Mucosa of descending colon (tissue), 3 donors: ENCODE measurements around the gene SLC39A9. TPM values are rescaled to one million over a fixed set of nuclear protein-coding genes. Genes with fewer than 3 reads are reported as not detected.

Source experiments
- ATAC-seq: fragments of 200-7000 bp; cut with Tn5 transposase; one replicate; pipeline ENCODE4 v1.9.1; 2020; ENCODE audit warnings: mild to moderate bottlenecking, moderate library complexity
- DNase-seq, 3 donors: peaks; one replicate each; pipeline ENCODE4 v3.0.0-alpha.2; 2020
- H3K36me3 ChIP-seq: fragments of 200-600 bp; one replicate; pipeline ENCODE4 v1.8.0; 2021; ENCODE audit warnings: low read depth, mild to moderate bottlenecking
- H3K4me1 ChIP-seq: fragments of 200-600 bp; one replicate; pipeline ENCODE4 v1.8.0; 2021; ENCODE audit warnings: low read depth, mild to moderate bottlenecking
- H3K4me3 ChIP-seq: fragments of 200-600 bp; one replicate; pipeline ENCODE4 v1.8.0; 2021; ENCODE audit warnings: mild to moderate bottlenecking
- H3K9me3 ChIP-seq: fragments of 200-600 bp; one replicate; pipeline ENCODE4 v1.8.0; 2021; ENCODE audit warnings: mild to moderate bottlenecking
- CTCF ChIP-seq: fragments of 200-600 bp; IDR thresholded peaks from one replicate; pipeline ENCODE4 v1.8.0; 2022; ENCODE audit warnings: antibody characterized with exemption, mild to moderate bottlenecking
- intact Hi-C, 2 donors: fragments of 100-400 bp; cut with DNase I in 1 of 2; cut with micrococcal nuclease in 1 of 2; formaldehyde crosslinking; loops; one replicate each; pipeline versions ENCODE4 v1.11.0 to v1.11.1; 2022; cut with DNase I, micrococcal nuclease
- total RNA-seq, 3 donors: library from RNA; stranded (reverse); fragmentation: NEBNext Ultra II Directional in 2 of 3; extraction: Animal tissue kit (Norgen Biotek cat#: 25700) in 2 of 3; gene quantifications; one replicate each; pipeline versions ENCODE4 v1.2.1 to v1.2.4, GENCODE V29; 2021 to 2023
- donor health status: DM: no; HTN: no; CAD: no; lungs with moderate emphysema.
- donor health status: DM: no; HTN: no; CAD: no.
- donor health status: DM: no; HTN: yes; CAD: no.

The SLC39A9 gene
- total RNA-seq, 3 donors from 2014 or later: 52.5 to 82.9 (median 78.5) TPM

- TF ChIP-seq CTCF: no peak
- no peaks in the 10 kb centered on the region for H3K9me3 ChIP-seq
- no peaks in the 10 kb centered on the region for H3K4me1 ChIP-seq
- H3K4me3 ChIP-seq: no peak overlapping the region
- H3K36me3 ChIP-seq: no peaks in the 10 kb centered on the region
- peak in 1 of 3 donors; percentile 9 for DNase-seq
- ATAC-seq: no peak
- intact Hi-C loops: no loop called here
Measured at GRCh38 chr14:69428289-69428998, 30.0 kb downstream of the SLC39A9 start.

- ATAC-seq: no peak
- TF ChIP-seq CTCF: no peak
Measured at GRCh38 chr14:69429643-69430042, 31.2 kb downstream of the SLC39A9 start.

GRCh38 chr14:69430306-69430939, 31.9 kb downstream of the SLC39A9 start:
- Histone ChIP-seq H3K4me3 (no peak overlapping the region), H3K4me1 (no peaks in the 10 kb centered on the region), H3K9me3 (no peaks in the 10 kb centered on the region), H3K36me3 (no peaks in the 10 kb centered on the region)
- intact Hi-C loops: no loop called here
- DNase-seq: no peak
- no peak for ATAC-seq
- no peak for TF ChIP-seq CTCF

More at GRCh38 chr14:69429643-69430042, 31.2 kb downstream of the SLC39A9 start:
- H3K36me3 ChIP-seq: no peaks in the 10 kb centered on the region
- H3K9me3 ChIP-seq: no peaks in the 10 kb centered on the region
- no peaks in the 10 kb centered on the region for H3K4me1 ChIP-seq
- DNase-seq: no peak
- no peak overlapping the region for H3K4me3 ChIP-seq
- intact Hi-C loops: no loop called here

- Histone ChIP-seq H3K36me3 (no peaks in the 10 kb centered on the region), H3K9me3 (no peaks in the 10 kb centered on the region), H3K4me3 (no peak overlapping the region), H3K4me1 (no peaks in the 10 kb centered on the region)
- ATAC-seq (no peak), DNase-seq (no peak)
- intact Hi-C loops: no loop called here
- no peak for TF ChIP-seq CTCF
Measured at GRCh38 chr14:69432364-69432763, 33.9 kb downstream of the SLC39A9 start.

GRCh38 chr14:69439521-69440270, 41.2 kb downstream of the SLC39A9 start:
- intact Hi-C loops: no loop called here
- no peak for ATAC-seq

More at GRCh38 chr14:69439521-69440270, 41.2 kb downstream of the SLC39A9 start:
- Histone ChIP-seq H3K36me3 (no peaks in the 10 kb centered on the region), H3K4me3 (no peak overlapping the region), H3K9me3 (no peaks in the 10 kb centered on the region), H3K4me1 (no peaks in the 10 kb centered on the region)
- no peak for DNase-seq
- no peak for TF ChIP-seq CTCF
